ENCODE measurements around the gene ST7L. TPM values are rescaled to one million over a fixed set of nuclear protein-coding genes. Genes with fewer than 3 reads are reported as not detected.

The ST7L gene
- total and polyA plus RNA-seq, 4 donors, result 8.4 to 36.1 (median 17.2) TPM

DNA sequence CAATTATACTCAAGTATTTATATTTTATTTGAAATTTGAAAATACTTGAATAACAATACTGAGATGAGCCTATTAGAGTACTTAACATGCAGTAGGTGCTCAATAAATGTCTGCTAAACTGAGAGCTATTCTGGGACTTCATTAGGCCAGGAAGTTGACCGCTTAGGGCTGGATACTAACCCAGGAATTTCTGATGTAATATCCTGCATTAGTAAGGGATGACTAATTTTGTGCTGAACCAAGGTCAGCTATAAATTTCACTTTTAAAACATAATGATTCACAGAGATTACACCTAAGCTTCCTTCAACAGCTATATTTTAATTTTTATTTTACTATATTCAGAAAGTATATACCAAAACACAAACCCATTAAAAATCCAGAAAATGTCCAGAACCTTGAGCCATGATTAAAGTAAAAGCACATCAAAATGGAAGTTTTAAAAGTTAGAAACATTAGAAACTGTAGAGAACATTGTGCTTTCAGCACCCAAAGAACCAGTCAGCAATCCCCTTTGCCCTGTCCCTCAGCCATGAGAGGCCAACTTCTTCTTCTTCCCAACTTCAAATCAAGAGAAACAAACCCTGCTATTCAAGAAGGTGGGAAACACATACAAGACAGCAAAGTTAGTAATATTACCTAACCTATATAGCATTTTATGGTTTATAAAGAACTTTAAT is 74.8 kb downstream of the ST7L start:
- H3K9ac ChIP-seq (ENCODE audit: insufficient read depth in 1 of 2, low read length in 2 of 2), result no peak overlapping the region
- ATAC-seq (ENCODE audit: insufficient read depth, low FRiP score), result peak; percentile 66
- TF ChIP-seq, protein P1, sequence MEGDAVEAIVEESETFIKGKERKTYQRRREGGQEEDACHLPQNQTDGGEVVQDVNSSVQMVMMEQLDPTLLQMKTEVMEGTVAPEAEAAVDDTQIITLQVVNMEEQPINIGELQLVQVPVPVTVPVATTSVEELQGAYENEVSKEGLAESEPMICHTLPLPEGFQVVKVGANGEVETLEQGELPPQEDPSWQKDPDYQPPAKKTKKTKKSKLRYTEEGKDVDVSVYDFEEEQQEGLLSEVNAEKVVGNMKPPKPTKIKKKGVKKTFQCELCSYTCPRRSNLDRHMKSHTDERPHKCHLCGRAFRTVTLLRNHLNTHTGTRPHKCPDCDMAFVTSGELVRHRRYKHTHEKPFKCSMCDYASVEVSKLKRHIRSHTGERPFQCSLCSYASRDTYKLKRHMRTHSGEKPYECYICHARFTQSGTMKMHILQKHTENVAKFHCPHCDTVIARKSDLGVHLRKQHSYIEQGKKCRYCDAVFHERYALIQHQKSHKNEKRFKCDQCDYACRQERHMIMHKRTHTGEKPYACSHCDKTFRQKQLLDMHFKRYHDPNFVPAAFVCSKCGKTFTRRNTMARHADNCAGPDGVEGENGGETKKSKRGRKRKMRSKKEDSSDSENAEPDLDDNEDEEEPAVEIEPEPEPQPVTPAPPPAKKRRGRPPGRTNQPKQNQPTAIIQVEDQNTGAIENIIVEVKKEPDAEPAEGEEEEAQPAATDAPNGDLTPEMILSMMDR (IDR thresholded peaks at IDR 0.05; ENCODE audit: control extremely low read depth, extremely low read depth), result no peak
- whole genome bisulfite sequencing, 2 donors, result 48 to 65% methylated on average over 1 of the region's 1 CpG
- H3K4me3 ChIP-seq, result no peak overlapping the region
- peak in 1 of 3 donors; percentile 11 for DNase-seq
- peaks cover 2 to 11% (median 5%) of the 10 kb centered on the region in 4 donors for H3K36me3 ChIP-seq (ENCODE audit: control insufficient read depth in 4 of 4, insufficient read depth in 4 of 4, low read length in 4 of 4)
- no peaks in the 10 kb centered on the region for H3K27me3 ChIP-seq (ENCODE audit: control insufficient read depth in 3 of 3, insufficient read depth in 3 of 3, low read length in 2 of 3)
- no peaks in the 10 kb centered on the region for H3K4me1 ChIP-seq (ENCODE audit: control insufficient read depth in 5 of 5, insufficient read depth in 5 of 5, low read length in 5 of 5)
- H3K27ac ChIP-seq (ENCODE audit: low read depth in 1 of 2, low read length in 1 of 2), result peak overlapping the region in 1 of 2 donors; percentile 49
- H3K9me3 ChIP-seq (ENCODE audit: control insufficient read depth in 4 of 4, insufficient read depth in 3 of 4, low read length in 3 of 4), result no peaks in the 10 kb centered on the region

DNA sequence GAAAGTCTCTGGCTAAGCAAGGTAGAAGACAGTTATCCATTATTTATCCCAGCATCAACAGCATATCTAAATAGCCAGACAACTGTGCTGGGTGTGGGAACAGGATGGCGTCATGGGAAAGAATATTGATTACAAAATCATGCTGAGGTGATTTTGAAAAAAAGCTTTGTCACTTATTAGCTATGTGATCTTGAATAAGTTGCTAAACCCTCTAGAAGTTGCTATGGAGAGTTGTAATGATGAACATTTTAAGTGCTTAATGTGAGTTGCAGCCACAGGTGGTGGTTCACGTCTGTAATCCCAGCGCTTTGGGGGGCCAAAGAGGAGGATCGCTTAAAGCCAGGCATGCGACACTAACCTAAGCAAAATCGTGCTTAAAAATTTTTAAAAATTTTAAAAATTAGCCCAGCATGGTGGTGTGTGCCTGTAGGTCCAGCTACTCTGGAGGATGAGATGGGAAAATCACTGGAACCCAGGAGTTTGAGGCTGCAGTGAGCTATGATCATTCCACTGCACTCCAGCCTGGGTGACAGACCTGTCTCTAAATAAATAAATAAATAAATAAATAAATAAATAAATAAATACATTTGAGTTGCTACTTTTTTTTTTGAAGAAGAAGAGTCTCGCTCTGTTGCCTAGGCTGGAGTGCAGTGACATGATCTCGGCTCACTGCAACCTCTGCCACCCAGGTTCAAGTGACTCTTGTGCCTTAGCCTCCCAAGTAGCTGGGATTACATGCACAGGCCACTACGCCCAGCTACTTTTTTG is 76.6 kb downstream of the ST7L start:
- H3K9ac ChIP-seq (ENCODE audit: insufficient read depth in 1 of 2, low read length in 2 of 2), result no peak overlapping the region
- H3K36me3 ChIP-seq (ENCODE audit: control insufficient read depth in 4 of 4, insufficient read depth in 4 of 4, low read length in 4 of 4), result peaks cover 1 to 9% (median 5%) of the 10 kb centered on the region in 4 donors
- H3K27me3 ChIP-seq (ENCODE audit: control insufficient read depth in 3 of 3, insufficient read depth in 3 of 3, low read length in 2 of 3), result no peaks in the 10 kb centered on the region
- H3K4me1 ChIP-seq (ENCODE audit: control insufficient read depth in 5 of 5, insufficient read depth in 5 of 5, low read length in 5 of 5), result peaks cover 0 to 2% (median 0%) of the 10 kb centered on the region in 5 donors
- no peak overlapping the region for H3K4me3 ChIP-seq
- TF ChIP-seq, protein P1 (IDR thresholded peaks at IDR 0.05; ENCODE audit: control extremely low read depth, extremely low read depth), result no peak
- DNase-seq (no peak), ATAC-seq (ENCODE audit: insufficient read depth, low FRiP score) (no peak)
- H3K27ac ChIP-seq (ENCODE audit: low read depth in 1 of 2, low read length in 1 of 2), result no peak overlapping the region
- no peaks in the 10 kb centered on the region for H3K9me3 ChIP-seq (ENCODE audit: control insufficient read depth in 4 of 4, insufficient read depth in 3 of 4, low read length in 3 of 4)
- WGBS, 2 donors, result 87 to 94% methylated on average over 9 of the region's 9 CpGs

DNA sequence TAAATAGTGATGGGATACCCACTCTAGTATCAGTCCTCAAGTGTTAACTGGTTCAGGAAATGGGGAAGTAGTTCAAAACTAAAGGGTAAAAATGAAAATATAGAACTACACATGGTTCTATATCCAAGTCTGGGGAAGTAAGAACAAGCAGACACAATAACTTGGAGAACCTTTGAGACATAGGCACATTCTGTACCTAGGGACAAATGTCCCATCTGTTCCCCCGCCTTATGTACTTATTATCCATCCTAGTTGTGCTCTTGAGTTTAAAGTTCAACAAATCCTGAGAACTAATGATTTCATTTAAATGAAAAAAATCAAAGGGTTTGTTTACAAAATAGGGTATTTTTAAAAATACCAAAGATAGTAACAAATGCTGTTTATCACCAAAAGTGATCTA is 77.6 kb downstream of the ST7L start:
- Histone ChIP-seq H3K27ac (ENCODE audit: low read depth in 1 of 2, low read length in 1 of 2) (no peak overlapping the region), H3K36me3 (ENCODE audit: control insufficient read depth in 4 of 4, insufficient read depth in 4 of 4, low read length in 4 of 4) (peaks cover 1 to 9% (median 5%) of the 10 kb centered on the region in 4 donors), H3K9ac (ENCODE audit: insufficient read depth in 1 of 2, low read length in 2 of 2) (no peak overlapping the region), H3K9me3 (ENCODE audit: control insufficient read depth in 4 of 4, insufficient read depth in 3 of 4, low read length in 3 of 4) (no peaks in the 10 kb centered on the region), H3K4me1 (ENCODE audit: control insufficient read depth in 5 of 5, insufficient read depth in 5 of 5, low read length in 5 of 5) (peaks cover 0 to 6% (median 3%) of the 10 kb centered on the region in 5 donors), H3K4me3 (no peak overlapping the region), H3K27me3 (ENCODE audit: control insufficient read depth in 3 of 3, insufficient read depth in 3 of 3, low read length in 2 of 3) (no peaks in the 10 kb centered on the region)
- TF ChIP-seq, protein P1 (IDR thresholded peaks at IDR 0.05; ENCODE audit: control extremely low read depth, extremely low read depth), result no peak
- no peak for DNase-seq
- no peak for ATAC-seq (ENCODE audit: insufficient read depth, low FRiP score)
- 52 to 65% methylated on average over 1 of the region's 1 CpG for WGBS, 2 donors

Measured in lung (tissue), 12 donors.